Activated naive CD8-positive, alpha-beta T cell treated with anti-CD3 and anti-CD28 coated beads, Interleukin-2, amount 10 ng/mL, durations not matched to agents 7 days and 5 days (primary cell): ENCODE results near the gene SORCS2. TPM values are rescaled to one million over a fixed set of nuclear protein-coding genes. Genes with fewer than 3 reads are reported as not detected.

Experiments
- ATAC-seq: fragments of 150-1000 bp; cut with Tn5 transposase; one replicate; pipeline ENCODE4 v1.10.0; 2021; ENCODE audit warnings: low read depth, moderate library complexity
- POLR2A ChIA-PET: fragments of 350-600 bp; sonication (Branson Sonifier 250); formaldehyde crosslinking; loops from one replicate; lab custom pipeline; 2021; ENCODE audit warnings: antibody characterized with exemption; lab: Charles Lee
- DNase-seq: peaks from one replicate; pipeline ENCODE4 v3.0.0; 2021
- H3K27ac Mint-ChIP-seq: one replicate; pipeline ENCODE4 v1.8.0; 2022; ENCODE audit warnings: mild to moderate bottlenecking, mixed read lengths
- H3K27me3 Mint-ChIP-seq: one replicate; pipeline ENCODE4 v1.8.0; 2022; ENCODE audit warnings: mild to moderate bottlenecking, moderate library complexity, mixed read lengths
- H3K36me3 Mint-ChIP-seq: one replicate; pipeline ENCODE4 v1.8.0; 2021; ENCODE audit warnings: mild to moderate bottlenecking, mixed read lengths
- H3K4me1 Mint-ChIP-seq: one replicate; pipeline ENCODE4 v1.8.0; 2021; ENCODE audit warnings: mixed read lengths
- H3K4me3 Mint-ChIP-seq: one replicate; pipeline ENCODE4 v1.8.0; 2022; ENCODE audit warnings: mild to moderate bottlenecking, moderate library complexity, mixed read lengths
- H3K9me3 Mint-ChIP-seq: one replicate; pipeline ENCODE4 v1.8.0; 2021; ENCODE audit warnings: mixed read lengths
- total RNA-seq, 2 experiments: library from RNA; stranded (reverse); gene quantifications; one replicate each; pipeline ENCODE4 v1.2.3, GENCODE V29; 2021

SORCS2 gene
- total RNA-seq, 2 experiments from 2014 or later = not detected

DNA sequence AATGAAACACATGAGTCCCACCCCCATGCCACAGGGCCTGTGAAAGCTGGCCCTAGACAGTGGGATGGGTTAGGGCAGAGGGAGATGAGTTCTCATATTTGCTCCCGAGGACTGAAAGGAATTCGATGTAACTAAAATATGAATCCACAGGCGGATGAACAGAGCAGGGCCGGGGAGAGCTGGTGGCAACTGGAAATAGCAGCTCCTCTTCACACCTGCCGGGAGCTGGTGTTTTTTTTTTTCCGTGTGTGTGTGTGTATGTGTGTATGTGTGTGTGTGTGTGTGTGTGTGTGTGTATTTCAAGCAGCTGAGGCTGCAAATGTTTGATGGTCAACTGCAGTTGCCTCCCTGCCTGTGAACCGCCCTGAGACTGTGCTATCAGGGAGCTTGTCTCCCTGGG, 357.5 kb downstream of the SORCS2 start:
- DNase-seq (no peak), ATAC-seq (no peak)
- no peak overlapping the region for H3K27ac Mint-ChIP-seq
- no peaks in the 10 kb centered on the region for H3K4me1 Mint-ChIP-seq
- peaks cover 2% of the 10 kb centered on the region for H3K36me3 Mint-ChIP-seq
- POLR2A ChIA-PET = no interaction called here
- no peaks in the 10 kb centered on the region for H3K27me3 Mint-ChIP-seq
- no peak overlapping the region for H3K4me3 Mint-ChIP-seq
- peaks cover 22% of the 10 kb centered on the region for H3K9me3 Mint-ChIP-seq

DNA sequence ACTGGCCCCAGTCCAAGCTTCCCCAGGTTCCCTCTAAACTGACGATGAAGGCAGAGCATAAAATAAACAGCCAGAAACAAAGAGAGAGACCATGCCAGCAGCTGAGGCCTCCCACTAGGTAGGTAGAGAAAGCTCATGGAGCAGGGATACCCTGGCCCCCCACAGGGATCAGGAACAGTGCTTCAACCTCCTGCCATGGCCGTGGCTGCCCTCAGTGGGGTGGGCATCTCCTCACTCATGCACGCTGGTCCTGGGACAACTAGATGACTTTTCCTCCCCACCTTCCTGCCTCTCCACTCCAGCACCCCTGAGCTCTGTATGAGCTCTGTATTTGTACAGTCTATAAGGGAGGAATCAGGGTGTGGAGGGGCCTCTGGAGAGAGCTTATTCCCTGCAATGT, 360.1 kb downstream of the SORCS2 start:
- peaks cover 2% of the 10 kb centered on the region for H3K36me3 Mint-ChIP-seq
- no peaks in the 10 kb centered on the region for H3K4me1 Mint-ChIP-seq
- POLR2A ChIA-PET = no interaction called here
- H3K9me3 Mint-ChIP-seq = peaks cover 30% of the 10 kb centered on the region
- ATAC-seq = no peak
- no peaks in the 10 kb centered on the region for H3K27me3 Mint-ChIP-seq
- no peak overlapping the region for H3K27ac Mint-ChIP-seq
- no peak overlapping the region for H3K4me3 Mint-ChIP-seq
- DNase-seq = no peak

DNA sequence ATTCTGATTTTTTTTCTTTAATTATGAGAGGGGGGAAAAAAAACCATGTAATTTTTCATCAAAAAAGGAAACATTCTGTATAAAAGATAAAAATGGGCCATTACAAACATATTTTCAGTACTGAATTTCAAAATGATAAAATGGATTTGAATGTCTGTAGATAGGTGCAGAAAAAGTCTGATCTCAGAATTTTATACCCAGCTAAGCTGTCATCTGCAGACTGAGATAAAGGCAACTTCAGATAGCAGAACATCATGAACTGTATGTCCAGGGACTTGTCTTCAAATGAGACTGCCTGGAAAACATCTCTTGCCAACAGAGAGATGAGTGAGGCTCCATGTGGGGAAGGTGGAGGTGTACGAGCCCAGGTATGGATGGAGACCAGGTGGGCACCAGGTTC, 360.9 kb downstream of the SORCS2 start:
- POLR2A ChIA-PET = no interaction called here
- peaks cover 2% of the 10 kb centered on the region for H3K36me3 Mint-ChIP-seq
- no peak for ATAC-seq
- no peak overlapping the region for H3K27ac Mint-ChIP-seq
- no peaks in the 10 kb centered on the region for H3K4me1 Mint-ChIP-seq
- no peak for DNase-seq
- H3K27me3 Mint-ChIP-seq = no peaks in the 10 kb centered on the region
- H3K4me3 Mint-ChIP-seq = no peak overlapping the region
- peaks cover 30% of the 10 kb centered on the region for H3K9me3 Mint-ChIP-seq

DNA sequence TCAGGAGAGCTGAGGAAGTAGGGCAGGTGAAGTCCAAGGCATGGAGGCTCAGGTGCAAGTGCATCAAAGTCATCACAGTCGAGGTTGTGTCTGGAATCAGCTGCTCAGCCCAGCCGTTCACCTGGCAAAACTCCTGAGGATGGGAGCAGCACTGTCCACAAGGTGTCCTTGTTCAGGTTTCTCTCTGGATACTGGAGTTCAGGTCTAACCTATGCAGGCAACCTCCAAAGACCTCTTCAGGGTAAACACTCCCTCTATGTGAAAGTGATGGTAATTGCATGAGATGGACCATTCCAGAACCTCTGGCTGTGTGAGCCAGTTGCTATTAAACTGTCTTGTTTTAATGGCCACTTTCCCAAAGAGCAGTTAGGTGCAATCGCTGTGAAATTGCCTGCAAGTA, 362.6 kb downstream of the SORCS2 start:
- no peak for DNase-seq
- POLR2A ChIA-PET = no interaction called here
- H3K4me3 Mint-ChIP-seq = no peak overlapping the region
- no peak for ATAC-seq
- no peak overlapping the region for H3K27ac Mint-ChIP-seq
- peaks cover 28% of the 10 kb centered on the region for H3K9me3 Mint-ChIP-seq
- no peaks in the 10 kb centered on the region for H3K4me1 Mint-ChIP-seq
- H3K36me3 Mint-ChIP-seq = peaks cover 2% of the 10 kb centered on the region
- no peaks in the 10 kb centered on the region for H3K27me3 Mint-ChIP-seq

DNA sequence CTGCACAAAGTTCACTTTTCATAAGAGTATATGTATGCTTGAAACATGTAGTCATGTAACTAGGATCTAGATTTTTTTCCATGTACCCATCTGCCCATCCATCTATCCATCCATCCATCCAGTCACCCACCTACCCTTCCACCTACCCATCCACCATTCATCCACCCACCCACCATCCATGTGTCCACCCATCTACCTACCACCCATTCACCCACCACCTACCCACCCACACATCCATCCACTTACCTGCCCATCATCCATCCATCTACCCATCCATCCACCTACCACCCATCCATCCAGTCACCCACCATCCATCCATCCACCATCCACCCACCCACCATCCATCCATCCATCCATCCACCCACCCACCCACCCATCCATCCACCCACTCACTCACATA, 364.2 kb downstream of the SORCS2 start:
- H3K4me1 Mint-ChIP-seq = no peaks in the 10 kb centered on the region
- ATAC-seq = no peak
- no peak for DNase-seq
- peaks cover 2% of the 10 kb centered on the region for H3K36me3 Mint-ChIP-seq
- POLR2A ChIA-PET = no interaction called here
- H3K27me3 Mint-ChIP-seq = no peaks in the 10 kb centered on the region
- peaks cover 25% of the 10 kb centered on the region for H3K9me3 Mint-ChIP-seq
- no peak overlapping the region for H3K27ac Mint-ChIP-seq
- H3K4me3 Mint-ChIP-seq = no peak overlapping the region

DNA sequence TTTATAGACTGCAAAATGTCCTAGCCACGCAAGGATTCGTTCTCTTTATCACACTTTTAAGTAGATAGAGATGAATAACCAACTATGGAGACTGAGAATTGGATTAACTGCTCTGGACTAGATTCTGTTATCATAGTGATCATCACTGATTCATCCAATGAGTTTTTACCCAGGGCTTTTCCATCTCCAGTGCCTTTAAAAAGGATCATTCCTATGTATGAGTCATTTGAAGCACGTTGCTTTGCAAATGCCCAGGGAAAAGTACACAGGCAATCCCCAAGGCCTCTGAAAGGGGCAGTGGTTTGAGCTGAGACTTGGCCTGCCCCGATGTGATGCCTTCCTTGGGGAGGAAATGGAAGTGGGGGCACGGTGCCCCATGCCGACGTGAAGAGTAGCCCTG, 365.1 kb downstream of the SORCS2 start:
- no peaks in the 10 kb centered on the region for H3K4me1 Mint-ChIP-seq
- no peaks in the 10 kb centered on the region for H3K27me3 Mint-ChIP-seq
- peaks cover 25% of the 10 kb centered on the region for H3K9me3 Mint-ChIP-seq
- H3K36me3 Mint-ChIP-seq = peaks cover 2% of the 10 kb centered on the region
- POLR2A ChIA-PET = no interaction called here
- peak overlapping the region; percentile 11 for H3K27ac Mint-ChIP-seq
- H3K4me3 Mint-ChIP-seq = no peak overlapping the region
- no peak for ATAC-seq
- no peak for DNase-seq

DNA sequence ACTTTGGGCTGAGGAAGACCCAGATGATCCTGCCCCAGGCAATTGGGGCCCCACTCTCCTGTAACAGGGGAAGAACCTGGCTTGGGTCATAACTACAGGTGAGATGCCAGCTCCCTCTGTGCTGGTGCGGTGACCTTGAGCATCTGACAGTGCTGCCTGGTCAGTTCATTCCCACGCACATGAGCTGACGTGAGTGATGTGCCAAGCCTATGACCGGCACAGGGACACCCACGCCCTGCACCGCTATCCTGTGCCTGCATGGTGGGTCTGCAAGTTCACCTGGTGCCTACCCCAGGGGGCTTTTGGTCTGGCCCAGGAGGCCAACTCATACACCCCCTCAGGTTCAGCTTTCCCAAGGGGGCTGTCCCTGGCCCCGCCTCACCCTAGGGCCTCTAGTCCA, 366.1 kb downstream of the SORCS2 start:
- H3K27ac Mint-ChIP-seq = no peak overlapping the region
- no peak overlapping the region for H3K4me3 Mint-ChIP-seq
- ATAC-seq (no peak), DNase-seq (no peak)
- H3K4me1 Mint-ChIP-seq = no peaks in the 10 kb centered on the region
- H3K36me3 Mint-ChIP-seq = no peaks in the 10 kb centered on the region
- POLR2A ChIA-PET = no interaction called here
- H3K27me3 Mint-ChIP-seq = no peaks in the 10 kb centered on the region
- peaks cover 19% of the 10 kb centered on the region for H3K9me3 Mint-ChIP-seq

DNA sequence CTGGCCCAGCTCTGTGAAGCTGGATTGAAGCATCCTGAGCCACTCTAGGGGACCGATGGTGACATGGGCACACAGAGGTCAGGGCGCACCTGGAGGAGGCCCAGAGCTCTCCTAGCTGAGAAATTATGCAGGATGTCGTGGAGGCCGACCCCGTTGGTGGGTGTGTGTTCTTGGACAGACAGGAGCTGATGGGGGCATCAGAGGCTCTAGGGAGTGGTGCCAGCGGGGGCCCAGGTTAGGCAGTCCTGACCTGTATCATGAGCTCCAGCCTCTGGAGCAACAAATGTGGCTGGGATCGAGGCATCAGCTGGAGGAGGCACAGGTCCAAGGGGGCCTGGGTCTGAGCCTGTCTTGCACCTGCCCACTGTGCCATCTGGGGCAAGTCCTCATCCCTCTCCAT, 367.0 kb downstream of the SORCS2 start:
- Mint-ChIP-seq H3K9me3 (peaks cover 12% of the 10 kb centered on the region), H3K4me3 (no peak overlapping the region), H3K27ac (no peak overlapping the region), H3K4me1 (no peaks in the 10 kb centered on the region), H3K27me3 (no peaks in the 10 kb centered on the region), H3K36me3 (no peaks in the 10 kb centered on the region)
- no peak for ATAC-seq
- no peak for DNase-seq
- POLR2A ChIA-PET = no interaction called here

DNA sequence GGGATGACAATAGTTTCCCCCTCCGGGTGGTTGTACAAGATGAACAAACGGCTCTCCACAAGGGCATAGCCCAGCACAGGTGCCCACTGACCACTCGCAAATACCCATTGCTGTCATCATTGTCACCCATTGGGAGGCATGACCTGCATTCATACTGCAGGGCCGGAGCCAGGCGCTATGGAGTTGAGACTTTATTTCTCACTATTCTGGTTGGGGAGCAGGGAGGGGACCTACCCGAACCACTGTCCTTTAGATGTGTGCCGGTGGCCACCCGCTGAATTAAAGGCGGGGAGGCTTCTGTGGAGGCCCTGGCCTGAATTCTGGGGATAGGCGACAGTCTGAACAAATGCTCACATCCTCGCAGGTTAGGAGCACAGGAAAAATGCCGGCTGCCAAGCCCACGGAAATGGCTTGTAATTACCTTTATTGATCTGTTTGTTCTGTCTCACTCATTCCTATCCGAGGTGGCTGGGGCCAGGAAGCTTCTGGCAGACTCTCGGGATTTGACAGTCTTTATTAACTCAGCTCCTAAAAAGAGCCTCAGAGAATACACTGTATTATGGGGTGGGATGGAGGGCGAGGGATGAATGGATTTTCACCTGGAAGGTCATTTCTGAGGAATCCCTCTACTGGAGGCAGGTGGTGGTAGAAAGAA, 367.5 kb downstream of the SORCS2 start:
- Mint-ChIP-seq H3K9me3 (peaks cover 8% of the 10 kb centered on the region), H3K4me1 (no peaks in the 10 kb centered on the region), H3K4me3 (no peak overlapping the region), H3K27ac (no peak overlapping the region), H3K36me3 (no peaks in the 10 kb centered on the region), H3K27me3 (no peaks in the 10 kb centered on the region)
- POLR2A ChIA-PET = no interaction called here
- ATAC-seq (no peak), DNase-seq (no peak)

DNA sequence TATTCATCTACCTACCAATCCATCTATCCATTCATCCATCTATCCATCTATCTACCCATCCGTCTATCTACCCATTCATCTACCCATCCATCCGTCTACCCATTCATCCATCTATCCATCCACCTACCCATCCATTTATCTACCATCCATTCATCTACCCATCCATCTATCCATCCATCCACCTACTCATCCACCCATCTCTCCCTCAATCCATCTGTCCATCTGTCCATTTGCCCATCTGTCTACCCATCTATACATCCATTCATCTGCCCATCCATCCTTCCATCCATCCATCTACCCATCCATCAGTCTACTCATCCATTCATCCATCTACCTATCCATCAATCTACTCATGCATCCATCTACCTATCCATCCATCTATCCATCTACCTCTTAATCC, 369.2 kb downstream of the SORCS2 start:
- no peaks in the 10 kb centered on the region for H3K36me3 Mint-ChIP-seq
- H3K27me3 Mint-ChIP-seq = no peaks in the 10 kb centered on the region
- no peak overlapping the region for H3K27ac Mint-ChIP-seq
- no peak overlapping the region for H3K4me3 Mint-ChIP-seq
- ATAC-seq = no peak
- no peaks in the 10 kb centered on the region for H3K4me1 Mint-ChIP-seq
- POLR2A ChIA-PET = no interaction called here
- H3K9me3 Mint-ChIP-seq = peaks cover 5% of the 10 kb centered on the region
- DNase-seq = no peak

DNA sequence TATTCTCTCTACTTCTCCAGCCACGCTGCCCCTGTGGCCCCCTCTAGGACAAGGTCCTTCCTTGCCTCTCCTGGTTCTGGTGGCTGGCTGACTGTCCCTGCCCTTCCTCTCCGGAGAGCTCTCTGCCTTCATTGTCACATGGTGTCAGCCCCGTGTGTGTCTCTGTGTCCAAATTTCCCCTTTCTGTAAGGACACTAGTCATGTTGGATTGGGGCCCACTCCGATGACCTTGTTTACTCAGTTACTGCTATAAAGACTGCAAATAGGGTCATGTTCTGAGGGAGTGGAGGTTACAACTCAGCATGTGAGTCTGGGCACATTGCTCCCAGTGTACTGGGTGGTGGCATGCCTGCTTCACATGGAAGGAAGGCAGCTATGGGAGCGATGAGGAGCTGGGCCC, 371.9 kb downstream of the SORCS2 start:
- Mint-ChIP-seq H3K27ac (no peak overlapping the region), H3K4me1 (no peaks in the 10 kb centered on the region), H3K9me3 (no peaks in the 10 kb centered on the region), H3K27me3 (no peaks in the 10 kb centered on the region), H3K4me3 (no peak overlapping the region), H3K36me3 (no peaks in the 10 kb centered on the region)
- POLR2A ChIA-PET = no interaction called here
- DNase-seq (no peak), ATAC-seq (no peak)

DNA sequence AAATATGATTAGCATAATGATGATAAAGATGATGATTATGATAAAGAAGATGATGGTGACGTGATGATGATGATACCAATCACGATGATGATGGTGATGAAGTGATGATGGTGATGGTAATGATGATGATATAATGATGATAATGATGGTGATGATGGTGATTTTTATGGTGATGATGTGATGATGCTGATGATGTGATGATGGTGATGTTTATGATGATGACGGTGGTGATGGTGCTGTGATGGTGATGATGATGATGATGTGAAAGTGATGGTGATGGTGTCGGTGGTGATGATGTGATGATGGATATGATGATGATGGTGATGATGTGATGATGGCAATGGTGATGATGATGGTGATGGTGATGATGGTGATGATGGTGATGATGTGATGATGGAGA, 373.1 kb downstream of the SORCS2 start:
- no peaks in the 10 kb centered on the region for H3K27me3 Mint-ChIP-seq
- no peak for DNase-seq
- H3K4me3 Mint-ChIP-seq = no peak overlapping the region
- H3K36me3 Mint-ChIP-seq = no peaks in the 10 kb centered on the region
- no peaks in the 10 kb centered on the region for H3K9me3 Mint-ChIP-seq
- POLR2A ChIA-PET = no interaction called here
- no peak for ATAC-seq
- H3K27ac Mint-ChIP-seq = no peak overlapping the region
- no peaks in the 10 kb centered on the region for H3K4me1 Mint-ChIP-seq

DNA sequence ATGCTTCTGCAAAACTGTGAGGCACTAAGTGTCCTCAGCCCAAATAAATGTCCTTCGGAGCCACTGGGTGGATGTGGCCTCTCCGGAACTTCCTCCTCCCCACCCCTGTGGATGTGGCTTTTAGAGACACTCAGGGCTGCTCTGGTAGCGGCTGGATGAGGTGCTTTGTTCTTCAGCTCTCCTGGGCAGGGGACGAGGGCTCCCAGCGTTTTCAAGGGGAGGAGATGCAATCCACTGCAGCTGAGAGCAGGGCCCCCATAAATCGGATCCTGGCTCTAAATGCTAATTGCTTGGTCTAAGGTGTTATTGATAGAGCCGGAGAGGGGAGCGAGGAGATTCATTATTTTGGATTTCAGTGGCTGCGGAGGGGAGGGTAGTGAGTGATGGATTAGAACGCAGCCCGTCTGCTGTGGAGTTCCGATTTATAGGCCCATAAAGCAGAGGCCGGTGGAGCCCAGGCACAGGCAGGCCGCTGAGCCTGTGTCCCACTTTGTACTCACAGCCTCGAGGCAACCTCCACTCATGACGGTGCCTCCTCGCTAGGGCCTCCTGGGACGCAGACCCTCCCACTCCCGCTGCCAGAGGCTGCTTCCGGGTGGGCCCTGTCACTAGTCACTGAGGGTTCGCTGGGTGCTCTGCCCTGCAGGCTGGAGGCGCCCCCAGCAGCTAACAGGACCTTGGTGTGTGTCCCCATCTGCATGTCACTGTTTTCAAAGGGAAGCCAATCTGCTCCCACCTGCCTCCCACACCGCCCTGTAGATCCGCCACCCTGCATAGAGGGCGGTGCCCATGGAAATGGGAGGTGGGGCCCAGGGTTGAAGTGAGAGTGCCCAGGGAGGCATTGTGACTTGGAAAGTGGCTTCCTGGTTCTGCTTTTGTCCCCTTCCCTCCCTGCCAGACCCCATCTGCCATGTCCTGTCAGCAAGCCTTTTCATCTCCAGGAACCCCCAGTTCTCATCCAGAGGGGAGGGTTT, 377.8 kb downstream of the SORCS2 start:
- H3K9me3 Mint-ChIP-seq = peaks cover 1% of the 10 kb centered on the region
- H3K4me3 Mint-ChIP-seq = no peak overlapping the region
- H3K27me3 Mint-ChIP-seq = no peaks in the 10 kb centered on the region
- no peak for DNase-seq
- no peak overlapping the region for H3K27ac Mint-ChIP-seq
- no peak for ATAC-seq
- no peaks in the 10 kb centered on the region for H3K36me3 Mint-ChIP-seq
- H3K4me1 Mint-ChIP-seq = no peaks in the 10 kb centered on the region
- POLR2A ChIA-PET = no interaction called here

DNA sequence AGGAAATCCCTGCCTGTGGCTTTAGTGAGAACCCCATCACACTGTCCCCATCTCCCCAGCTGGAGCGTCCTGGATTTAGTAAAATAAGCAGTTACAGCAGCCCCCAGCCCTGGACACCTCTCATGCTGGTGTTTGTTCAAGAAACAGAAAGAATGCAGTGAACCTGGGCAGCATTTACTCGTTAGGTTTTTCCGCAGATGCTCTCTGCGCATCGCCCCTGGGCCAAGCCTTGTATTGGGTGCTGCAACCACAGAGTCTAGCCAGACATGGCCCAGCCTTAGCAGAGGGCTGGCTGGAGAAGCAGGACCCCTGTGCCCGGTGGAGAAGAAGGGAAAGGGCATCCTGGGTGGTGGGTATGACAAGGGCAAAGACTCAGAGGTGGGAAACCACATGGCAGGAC, 378.7 kb downstream of the SORCS2 start:
- Mint-ChIP-seq H3K36me3 (no peaks in the 10 kb centered on the region), H3K4me3 (no peak overlapping the region), H3K9me3 (peaks cover 7% of the 10 kb centered on the region), H3K27me3 (no peaks in the 10 kb centered on the region), H3K4me1 (no peaks in the 10 kb centered on the region), H3K27ac (no peak overlapping the region)
- ATAC-seq (no peak), DNase-seq (no peak)
- POLR2A ChIA-PET = no interaction called here
